K562 (cell line): ENCODE measurements around the gene SLK. TPM values are rescaled to one million over a fixed set of nuclear protein-coding genes. Genes with fewer than 3 reads are reported as not detected.

ENCODE experiments used
- ATAC-seq: fragments of 200-7000 bp; cut with Tn5 transposase; 3 replicates; pipeline ENCODE4 v1.9.1; 2020; ENCODE audit warnings: moderate library complexity
- BruUV-seq: library from RNA; stranded (reverse); fragments of 400-500 nt; replicated peaks from 2 replicates; lab custom pipeline; 2021; lab: Mats Ljungman, UMichigan
- CTCF ChIA-PET: fragments of 300-600 bp; formaldehyde crosslinking; extraction: SDS; loops from one replicate; lab custom pipeline; 2021; ENCODE audit warnings: low intra/inter-chr PET ratio; lab: Yijun Ruan, JAX
- POLR2A ChIA-PET: fragments of 300-600, 350-650 bp; sonication (Branson Sonifier 250); formaldehyde crosslinking; extraction: SDS; loops from one replicate; lab custom pipeline; 2021; ENCODE audit warnings: antibody characterized with exemption, inconsistent platforms; lab: Yijun Ruan, JAX
- DNase-seq, 4 experiments: peaks; one replicate each; pipeline versions ENCODE4 v3.0.0 to v3.0.0-alpha.2; 2011 to 2018; ENCODE audit warnings: low spot score in 3 of 4, mixed read lengths in 3 of 4; ENCODE audit errors: extremely low read depth in 1 of 4
- FAIRE-seq: peaks from 2 replicates; lab custom pipeline; 2011; peaks lifted over from hg19 to GRCh38; lab: Jason Lieb, UNC
- H2AFZ ChIP-seq: 2 replicates; pipeline ENCODE4 v1.6.0; 2011; ENCODE audit warnings: low read depth, low read length, control low read depth, inconsistent platforms
- H3K27ac ChIP-seq: fragments of 200-600 bp; 3 replicates; pipeline ENCODE4 v1.8.0; 2011; ENCODE audit warnings: low read depth, mild to moderate bottlenecking, control low read depth, inconsistent platforms, low read length, moderate library complexity, mixed read lengths; ENCODE audit errors: extremely low read depth
- H3K27me3 ChIP-seq, 2 experiments: fragments of 300-600 bp in 1 of 2; 2 replicates in 1 of 2; 3 replicates in 1 of 2; pipeline versions ENCODE4 v1.6.0 to v1.8.0; 2011; ENCODE audit warnings: inconsistent platforms in 2 of 2, low read length in 2 of 2, mild to moderate bottlenecking in 1 of 2, mixed read lengths in 1 of 2, moderate library complexity in 1 of 2; ENCODE audit not compliant: control insufficient read depth in 2 of 2, insufficient read depth in 2 of 2
- H3K36me3 ChIP-seq: fragments of 300-600 bp; 3 replicates; pipeline ENCODE4 v1.8.0; 2011; ENCODE audit warnings: mild to moderate bottlenecking, low read length, inconsistent platforms; ENCODE audit not compliant: control insufficient read depth, insufficient read depth
- H3K4me1 ChIP-seq, 2 experiments: fragments of 200-600 bp in 1 of 2; replicated peaks in 1 of 2; 2 replicates in 1 of 2; 3 replicates in 1 of 2; pipeline versions ENCODE4 v1.5.1 to v1.8.0; 2011; ENCODE audit warnings: inconsistent platforms in 2 of 2, low read length in 2 of 2, mild to moderate bottlenecking in 1 of 2, mixed read lengths in 1 of 2, moderate library complexity in 1 of 2; ENCODE audit not compliant: control insufficient read depth in 2 of 2, insufficient read depth in 2 of 2
- H3K4me2 ChIP-seq: 2 replicates; pipeline ENCODE4 v1.6.1; 2011; ENCODE audit warnings: low read length, control low read depth, inconsistent platforms, mixed read lengths; ENCODE audit not compliant: insufficient read depth
- H3K4me3 ChIP-seq: fragments of 200-600 bp; sonication (generic), shearing (Covaris generic); 2 replicates; pipeline ENCODE4 v1.5.1; 2016; ENCODE audit warnings: control low read depth, inconsistent platforms
- H3K79me2 ChIP-seq: fragments of 200-600 bp; 3 replicates; pipeline ENCODE4 v1.8.0; 2011; ENCODE audit warnings: low read length, inconsistent platforms; ENCODE audit not compliant: control insufficient read depth, insufficient read depth
- H3K9ac ChIP-seq, 2 experiments: 2 replicates each; pipeline versions ENCODE4 v1.6.0 to v1.6.1; 2011; ENCODE audit warnings: low read depth in 2 of 2, low read length in 2 of 2, control low read depth in 1 of 2, inconsistent platforms in 1 of 2, mild to moderate bottlenecking in 1 of 2, mixed read lengths in 1 of 2; ENCODE audit not compliant: insufficient read depth in 1 of 2
- H3K9me1 ChIP-seq: one replicate; pipeline ENCODE4 v1.6.0; 2011; ENCODE audit warnings: inconsistent platforms, mild to moderate bottlenecking, low read length, moderate library complexity; ENCODE audit not compliant: control insufficient read depth, insufficient read depth
- H3K9me3 ChIP-seq: replicated peaks from 2 replicates; pipeline ENCODE4 v1.5.1; 2011; ENCODE audit warnings: low read depth, low read length, inconsistent platforms; ENCODE audit not compliant: control insufficient read depth, insufficient read depth
- H4K20me1 ChIP-seq: replicated peaks from 2 replicates; pipeline ENCODE4 v1.6.1; 2011; ENCODE audit warnings: low read length, inconsistent platforms, mixed read lengths; ENCODE audit not compliant: control insufficient read depth, insufficient read depth
- BCL6 ChIP-seq: fragments of 250-450 bp; sonication (Bioruptor Pico); IDR thresholded peaks from 2 replicates; pipeline ENCODE4 v1.4.0; 2020
- CREB1 ChIP-seq, 2 experiments: sonication (generic) in 1 of 2; formaldehyde crosslinking in 1 of 2; IDR thresholded peaks; 2 replicates each; pipeline versions ENCODE4 v1.6.1 to v1.8.0; 2012 to 2022; ENCODE audit warnings: inconsistent platforms in 1 of 2, mild to moderate bottlenecking in 1 of 2, missing genetic modification reagents in 1 of 2, moderate library complexity in 1 of 2
- CREM ChIP-seq: IDR thresholded peaks from 2 replicates; pipeline ENCODE4 v1.6.1; 2014; ENCODE audit warnings: antibody characterized with exemption, low read depth
- FOXJ3 ChIP-seq: sonication (generic); formaldehyde crosslinking; IDR thresholded peaks from 2 replicates; pipeline ENCODE4 v1.4.0; 2020; ENCODE audit warnings: mild to moderate bottlenecking, missing genetic modification reagents
- GTF2A2 ChIP-seq: IDR thresholded peaks from 2 replicates; pipeline ENCODE4 v1.6.1; 2016; ENCODE audit warnings: mild to moderate bottlenecking, missing genetic modification characterization, missing compliant biosample characterization
- GTF2E2 ChIP-seq: fragments of 200-800 bp; sonication (Bioruptor generic); IDR thresholded peaks from 2 replicates; pipeline ENCODE4 v1.6.1; 2016; ENCODE audit warnings: missing genetic modification characterization, missing compliant biosample characterization
- LARP7 ChIP-seq: fragments of 450-650 bp; IDR thresholded peaks from 2 replicates; pipeline ENCODE4 v1.6.1; 2016
- PCBP1 ChIP-seq: fragments of 200-400 bp; formaldehyde crosslinking; IDR thresholded peaks from 2 replicates; pipeline ENCODE4 v1.6.1; 2018; ENCODE audit warnings: mild to moderate bottlenecking, low read depth, low read length; ENCODE audit not compliant: poor library complexity, severe bottlenecking
- RHOXF2B ChIP-seq: fragments of 250-450 bp; sonication (Bioruptor Pico); conservative IDR thresholded peaks from 2 replicates; pipeline ENCODE4 v1.5.1; 2021
- TAF7 ChIP-seq: fragments of 450-650 bp; IDR thresholded peaks from 2 replicates; pipeline ENCODE4 v1.6.1; 2016; ENCODE audit warnings: missing genetic modification characterization, missing compliant biosample characterization
- TAF9B ChIP-seq: fragments of 450-650 bp; IDR thresholded peaks from 2 replicates; pipeline ENCODE4 v1.6.1; 2018; ENCODE audit warnings: mild to moderate bottlenecking; ENCODE audit not compliant: partially characterized antibody
- ZBTB33 ChIP-seq: sonication (generic); formaldehyde crosslinking; IDR thresholded peaks from 2 replicates; pipeline ENCODE4 v1.8.1; 2023; ENCODE audit warnings: mild to moderate bottlenecking, missing genetic modification reagents
- ZFP36 ChIP-seq: fragments of 150-350 bp; IDR thresholded peaks from 2 replicates; pipeline ENCODE4 v1.6.1; 2018; ENCODE audit warnings: low read length, low read depth; ENCODE audit not compliant: partially characterized antibody
- ZNF134 ChIP-seq: fragments of 250-450 bp; sonication (Bioruptor Pico); conservative IDR thresholded peaks from 2 replicates; pipeline ENCODE4 v1.4.0; 2020
- ZNF23 ChIP-seq: fragments of 250-450 bp; sonication (Bioruptor Pico); IDR thresholded peaks from 2 replicates; pipeline ENCODE4 v1.4.0; 2020; ENCODE audit warnings: mild to moderate bottlenecking
- ZNF274 ChIP-seq: IDR thresholded peaks from 2 replicates; pipeline ENCODE4 v1.6.1; 2011; ENCODE audit warnings: low read depth, mild to moderate bottlenecking, low read length, moderate library complexity, borderline replicate concordance
- ZNF551 ChIP-seq: fragments of 250-450 bp; sonication (Bioruptor Pico); IDR thresholded peaks from 2 replicates; pipeline ENCODE4 v1.5.0; 2021; ENCODE audit warnings: mild to moderate bottlenecking, moderate library complexity
- WGBS: fragments of 100-300 bp; shearing (Covaris generic); methylation state at CpG from one replicate; pipeline ENCODE4 v1.1.6; 2016; ENCODE audit warnings: low coverage, mixed read lengths; ENCODE audit not compliant: insufficient coverage; ENCODE audit errors: missing lambda C conversion rate; 5-methylcytosine and 5-hydroxymethylcytosine counted together
- in situ Hi-C: fragments of 300-500 bp; cut with MboI; formaldehyde crosslinking; loops from 4 replicates; pipeline ENCODE4 v1.15.0; 2018; ENCODE audit warnings: inconsistent platforms, mixed read lengths
- intact Hi-C: fragments of 100-400 bp; cut with micrococcal nuclease; formaldehyde crosslinking; loops from 2 replicates; pipeline ENCODE4 v1.14.2; 2022
- polyA plus RNA-seq, 8 experiments: library from polyadenylated mRNA; depleted of rRNA in 4 of 8; stranded (reverse) in 5 of 8; unstranded in 3 of 8; fragments of >200 nt; fragmentation: Nextera tagmentation in 2 of 8; fragmentation: Illumina TruSeq in 1 of 8; extraction: Ambion mirVana in 2 of 8; extraction: Trizol in 1 of 8; gene quantifications; 2 replicates each; pipeline versions ENCODE4 v1.2.1 to v1.2.3, GENCODE V29; 2011 to 2014; ENCODE audit warnings: inconsistent platforms in 1 of 8, missing spikeins in 1 of 8
- total RNA-seq, 7 experiments: library from RNA; depleted of rRNA in 6 of 7; stranded (reverse); fragments of >200 nt in 6 of 7; fragmentation: Illumina TruSeq in 2 of 7; extraction: Trizol in 2 of 7; gene quantifications; 2 replicates each; pipeline versions ENCODE4 v1.2.1 to v1.2.3, GENCODE V29; 2011 to 2021; ENCODE audit warnings: low replicate concordance in 1 of 7
- TF ChIP-seq, protein P1 (sequence below): fragments of 250-450 bp; sonication (Bioruptor Pico); IDR thresholded peaks from 2 replicates; pipeline ENCODE4 v1.8.0; 2022; ENCODE audit warnings: inconsistent platforms

Gene SLK
- total and polyA plus RNA-seq, 9 of the 15 experiments (the other 6 are each of a cell fraction or from before 2014, with no cell fraction given): 8.2 to 40.0 (median 23.4) TPM

DNA sequence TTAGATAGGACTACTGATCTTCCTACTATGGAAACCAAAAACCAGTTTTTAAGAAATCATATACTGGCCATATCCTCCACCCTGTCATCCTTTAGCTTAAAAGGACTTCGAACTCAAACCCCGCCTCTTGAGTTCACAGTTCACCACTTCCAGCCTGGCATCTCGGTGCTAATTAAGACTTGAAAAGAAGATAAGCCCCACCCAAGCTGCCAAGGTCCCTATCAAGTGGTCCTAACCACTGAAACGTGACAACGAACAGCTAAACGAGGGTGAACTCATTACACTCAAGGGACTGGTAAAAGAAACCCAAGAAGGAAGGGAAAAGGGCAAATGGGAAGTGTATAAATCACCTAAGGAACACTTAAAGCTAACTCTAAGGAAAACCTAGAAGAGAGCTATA lies 102.7 kb downstream of the SLK start (continued):
- TF ChIP-seq ZNF23: no peak
- no peak for TF ChIP-seq ZNF134 (CRISPR knock-in tag)

- Histone ChIP-seq H3K4me2 (no peak overlapping the region), H4K20me1 (no peaks in the 10 kb centered on the region), H3K36me3 (no peaks in the 10 kb centered on the region), H2AFZ (no peak overlapping the region), H3K27me3 (peaks cover 17 to 40% of the 10 kb centered on the region in 2 experiments), H3K9me1 (no peaks in the 10 kb centered on the region), H3K4me1 (no peaks in the 10 kb centered on the region; a peak in 1 of 5 replicates), H3K9me3 (no peaks in the 10 kb centered on the region), H3K79me2 (no peaks in the 10 kb centered on the region), H3K27ac (no peak overlapping the region), H3K4me3 (no peak overlapping the region), H3K9ac (no peak overlapping the region)
- ATAC-seq (no peak), DNase-seq (no peak), FAIRE-seq (no peak)
- POLR2A ChIA-PET: interaction anchor here (0.8 kb wide), 1 partner anchor 16 kb away, joined by 3 read pairs; no protein-coding TSS in a partner anchor
- TF ChIP-seq FOXJ3 (CRISPR knock-in tag) (no peak), PCBP1 (no peak), TAF7 (tag) (no peak), GTF2A2 (tag) (no peak), CREB1 (IDR thresholded peaks at IDR 0.05) (no peak), CREB1 (CRISPR knock-in tag; IDR thresholded peaks at IDR 0.05) (no peak), ZBTB33 (no peak), ZFP36 (no peak), GTF2E2 (tag) (no peak), LARP7 (no peak), ZNF551 (no peak), CREM (no peak), TAF9B (no peak), BCL6 (no peak), RHOXF2B (CRISPR knock-in tag) (no peak), ZNF274 (no peak)
- TF ChIP-seq, protein P1, sequence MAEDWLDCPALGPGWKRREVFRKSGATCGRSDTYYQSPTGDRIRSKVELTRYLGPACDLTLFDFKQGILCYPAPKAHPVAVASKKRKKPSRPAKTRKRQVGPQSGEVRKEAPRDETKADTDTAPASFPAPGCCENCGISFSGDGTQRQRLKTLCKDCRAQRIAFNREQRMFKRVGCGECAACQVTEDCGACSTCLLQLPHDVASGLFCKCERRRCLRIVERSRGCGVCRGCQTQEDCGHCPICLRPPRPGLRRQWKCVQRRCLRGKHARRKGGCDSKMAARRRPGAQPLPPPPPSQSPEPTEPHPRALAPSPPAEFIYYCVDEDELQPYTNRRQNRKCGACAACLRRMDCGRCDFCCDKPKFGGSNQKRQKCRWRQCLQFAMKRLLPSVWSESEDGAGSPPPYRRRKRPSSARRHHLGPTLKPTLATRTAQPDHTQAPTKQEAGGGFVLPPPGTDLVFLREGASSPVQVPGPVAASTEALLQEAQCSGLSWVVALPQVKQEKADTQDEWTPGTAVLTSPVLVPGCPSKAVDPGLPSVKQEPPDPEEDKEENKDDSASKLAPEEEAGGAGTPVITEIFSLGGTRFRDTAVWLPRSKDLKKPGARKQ (CRISPR knock-in tag): no peak
- CTCF ChIA-PET: no interaction called here
- in situ Hi-C loops: no loop called here
- intact Hi-C loops: no loop called here
- BruUV-seq: no TSS peak
- WGBS: 0% methylated on average over 5 of the region's 5 CpGs
These were observed 105.8 kb downstream of the SLK start for GRCh38 chr10:104072786-104073185.
